ENCODE data around the gene STAMBPL1.

Gene STAMBPL1

GRCh38 chr10:88843171-88843570 lies 36.9 kb upstream of the STAMBPL1 start:
- H3K4me2 ChIP-seq (ENCODE audit: low read length), result no peak overlapping the region
- H3K27ac ChIP-seq (ENCODE audit: low read depth, low read length), result no peak overlapping the region
- no peaks in the 10 kb centered on the region for H3K4me1 ChIP-seq (ENCODE audit: control insufficient read depth, low read length)
- no peaks in the 10 kb centered on the region for H3K79me2 ChIP-seq (ENCODE audit: control insufficient read depth, low read length)
- no peaks in the 10 kb centered on the region for H3K9me3 ChIP-seq (ENCODE audit: control insufficient read depth, insufficient read depth, low read length)
- H4K20me1 ChIP-seq (ENCODE audit: control insufficient read depth, insufficient read depth, low read depth, low read length), result no peaks in the 10 kb centered on the region
- H3K36me3 ChIP-seq (ENCODE audit: control insufficient read depth, low read length), result no peaks in the 10 kb centered on the region
- peaks cover 6% of the 10 kb centered on the region; the same call in 1 of the 2 replicates for H3K27me3 ChIP-seq (ENCODE audit: control insufficient read depth, low read length)
- no peaks in the 10 kb centered on the region for H3F3A ChIP-seq (ENCODE audit: control insufficient read depth, insufficient read depth)
- H3K4me3 ChIP-seq (ENCODE audit: low read length), result no peak overlapping the region
- H3K9me2 ChIP-seq (replicated peaks; ENCODE audit: control insufficient read depth, low read length), result no peaks in the 10 kb centered on the region
- no peak for TF ChIP-seq EZH2phosphoT487 (IDR thresholded peaks at IDR 0.05; ENCODE audit: borderline replicate concordance, low read length)
- TF ChIP-seq CTCF (IDR thresholded peaks at IDR 0.05; ENCODE audit: low read depth, low read length, poor library complexity, severe bottlenecking), result no peak

GRCh38 chr10:88848499-88848898 lies 31.5 kb upstream of the STAMBPL1 start:
- H3K36me3 ChIP-seq (ENCODE audit: control insufficient read depth, low read length), result no peaks in the 10 kb centered on the region
- no peak for TF ChIP-seq CTCF (IDR thresholded peaks at IDR 0.05; ENCODE audit: low read depth, low read length, poor library complexity, severe bottlenecking)
- TF ChIP-seq EZH2phosphoT487 (IDR thresholded peaks at IDR 0.05; ENCODE audit: borderline replicate concordance, low read length), result no peak
- no peaks in the 10 kb centered on the region for H3K4me1 ChIP-seq (ENCODE audit: control insufficient read depth, low read length)
- H3K4me2 ChIP-seq (ENCODE audit: low read length), result no peak overlapping the region
- H3K79me2 ChIP-seq (ENCODE audit: control insufficient read depth, low read length), result no peaks in the 10 kb centered on the region
- H3K9me2 ChIP-seq (replicated peaks; ENCODE audit: control insufficient read depth, low read length), result no peaks in the 10 kb centered on the region
- H3K27ac ChIP-seq (ENCODE audit: low read depth, low read length), result no peak overlapping the region
- H4K20me1 ChIP-seq (ENCODE audit: control insufficient read depth, insufficient read depth, low read depth, low read length), result no peaks in the 10 kb centered on the region
- no peaks in the 10 kb centered on the region for H3K9me3 ChIP-seq (ENCODE audit: control insufficient read depth, insufficient read depth, low read length)
- 0 out of 2 replicates have a peak, but pooled peaks cover 4% of the 10 kb centered on the region for H3K27me3 ChIP-seq (ENCODE audit: control insufficient read depth, low read length)
- H3K4me3 ChIP-seq (ENCODE audit: low read length), result no peak overlapping the region
- H3F3A ChIP-seq (ENCODE audit: control insufficient read depth, insufficient read depth), result no peaks in the 10 kb centered on the region

GRCh38 chr10:88849234-88849633 lies 30.8 kb upstream of the STAMBPL1 start:
- no peaks in the 10 kb centered on the region for H4K20me1 ChIP-seq (ENCODE audit: control insufficient read depth, insufficient read depth, low read depth, low read length)
- no peaks in the 10 kb centered on the region for H3K36me3 ChIP-seq (ENCODE audit: control insufficient read depth, low read length)
- no peaks in the 10 kb centered on the region for H3K4me1 ChIP-seq (ENCODE audit: control insufficient read depth, low read length)
- no peak overlapping the region for H3K4me3 ChIP-seq (ENCODE audit: low read length)
- no peaks in the 10 kb centered on the region for H3K9me2 ChIP-seq (replicated peaks; ENCODE audit: control insufficient read depth, low read length)
- H3K9me3 ChIP-seq (ENCODE audit: control insufficient read depth, insufficient read depth, low read length), result no peaks in the 10 kb centered on the region
- no peak overlapping the region for H3K4me2 ChIP-seq (ENCODE audit: low read length)
- H3K27ac ChIP-seq (ENCODE audit: low read depth, low read length), result no peak overlapping the region
- 0 out of 2 replicates have a peak, but pooled peaks cover under 1% of the 10 kb centered on the region for H3K27me3 ChIP-seq (ENCODE audit: control insufficient read depth, low read length)
- no peak for TF ChIP-seq EZH2phosphoT487 (IDR thresholded peaks at IDR 0.05; ENCODE audit: borderline replicate concordance, low read length)
- no peaks in the 10 kb centered on the region for H3F3A ChIP-seq (ENCODE audit: control insufficient read depth, insufficient read depth)
- H3K79me2 ChIP-seq (ENCODE audit: control insufficient read depth, low read length), result no peaks in the 10 kb centered on the region

GRCh38 chr10:88850712-88851111 lies 29.3 kb upstream of the STAMBPL1 start:
- Histone ChIP-seq H3K79me2 (ENCODE audit: control insufficient read depth, low read length) (no peaks in the 10 kb centered on the region), H3K27ac (ENCODE audit: low read depth, low read length) (no peak overlapping the region), H3F3A (ENCODE audit: control insufficient read depth, insufficient read depth) (no peaks in the 10 kb centered on the region), H3K27me3 (ENCODE audit: control insufficient read depth, low read length) (no peaks in the 10 kb centered on the region), H3K36me3 (ENCODE audit: control insufficient read depth, low read length) (no peaks in the 10 kb centered on the region), H3K4me3 (ENCODE audit: low read length) (no peak overlapping the region), H3K4me1 (ENCODE audit: control insufficient read depth, low read length) (no peaks in the 10 kb centered on the region), H3K9me2 (replicated peaks; ENCODE audit: control insufficient read depth, low read length) (no peaks in the 10 kb centered on the region), H3K4me2 (ENCODE audit: low read length) (no peak overlapping the region), H3K9me3 (ENCODE audit: control insufficient read depth, insufficient read depth, low read length) (no peaks in the 10 kb centered on the region), H4K20me1 (ENCODE audit: control insufficient read depth, insufficient read depth, low read depth, low read length) (no peaks in the 10 kb centered on the region)
- no peak for TF ChIP-seq CTCF (IDR thresholded peaks at IDR 0.05; ENCODE audit: low read depth, low read length, poor library complexity, severe bottlenecking)
- no peak for TF ChIP-seq EZH2phosphoT487 (IDR thresholded peaks at IDR 0.05; ENCODE audit: borderline replicate concordance, low read length)
